Endothelial cell (in vitro differentiated cells): ENCODE measurements around the gene LSM6. TPM values are rescaled to one million over a fixed set of nuclear protein-coding genes. Genes with fewer than 3 reads are reported as not detected.

Experiments used
- DNase-seq: peaks from one replicate; pipeline ENCODE4 v3.0.0; 2021; ENCODE audit warnings: low spot score
- H3K27ac Mint-ChIP-seq: one replicate; pipeline ENCODE4 v1.8.0; 2021; ENCODE audit warnings: mixed read lengths, inconsistent platforms; ENCODE audit not compliant: unreplicated experiment
- H3K27me3 Mint-ChIP-seq: one replicate; pipeline ENCODE4 v1.8.0; 2021; ENCODE audit warnings: mild to moderate bottlenecking, moderate library complexity, mixed read lengths, inconsistent platforms; ENCODE audit not compliant: unreplicated experiment
- H3K36me3 Mint-ChIP-seq: one replicate; pipeline ENCODE4 v1.8.0; 2021; ENCODE audit warnings: mild to moderate bottlenecking, low read depth, mixed read lengths, inconsistent platforms; ENCODE audit not compliant: unreplicated experiment
- H3K4me1 Mint-ChIP-seq: one replicate; pipeline ENCODE4 v1.8.0; 2021; ENCODE audit warnings: mild to moderate bottlenecking, mixed read lengths, inconsistent platforms; ENCODE audit not compliant: unreplicated experiment
- H3K4me3 Mint-ChIP-seq: one replicate; pipeline ENCODE4 v1.8.0; 2021; ENCODE audit warnings: mild to moderate bottlenecking, mixed read lengths, inconsistent platforms; ENCODE audit not compliant: unreplicated experiment
- H3K9me3 Mint-ChIP-seq: one replicate; pipeline ENCODE4 v1.8.0; 2021; ENCODE audit warnings: mixed read lengths, inconsistent platforms; ENCODE audit not compliant: unreplicated experiment
- CTCF ChIP-seq: fragments of 200-600 bp; sonication (generic); IDR thresholded peaks from one replicate; pipeline ENCODE4 v1.5.0; 2021; ENCODE audit warnings: antibody characterized with exemption; ENCODE audit not compliant: unreplicated experiment
- total RNA-seq: library from RNA; stranded (reverse); fragmentation: NEBNext Ultra II Directional; extraction: Animal tissue kit (Norgen Biotek cat#: 25700); gene quantifications from one replicate; pipeline ENCODE4 v1.2.1, GENCODE V29; 2021; ENCODE audit not compliant: unreplicated experiment

Gene LSM6
- total RNA-seq, 1 donor from 2014 or later = 40.3 TPM

- Mint-ChIP-seq H3K27me3 (no peaks in the 10 kb centered on the region), H3K9me3 (no peaks in the 10 kb centered on the region), H3K27ac (no peak overlapping the region), H3K36me3 (no peaks in the 10 kb centered on the region), H3K4me3 (no peak overlapping the region), H3K4me1 (peaks cover 4% of the 10 kb centered on the region)
- DNase-seq = no peak
- TF ChIP-seq CTCF = no peak
These were observed 20.3 kb upstream of the LSM6 start for GRCh38 chr4:146155152-146155724.

- Mint-ChIP-seq H3K36me3 (no peaks in the 10 kb centered on the region), H3K27ac (no peak overlapping the region), H3K4me1 (peaks cover 4% of the 10 kb centered on the region), H3K4me3 (no peak overlapping the region), H3K27me3 (no peaks in the 10 kb centered on the region), H3K9me3 (no peaks in the 10 kb centered on the region)
- TF ChIP-seq CTCF = no peak
- no peak for DNase-seq
These were observed 17.3 kb upstream of the LSM6 start for GRCh38 chr4:146158036-146158745.

- no peak for TF ChIP-seq CTCF
- H3K27me3 Mint-ChIP-seq = no peaks in the 10 kb centered on the region
- H3K27ac Mint-ChIP-seq = no peak overlapping the region
- H3K4me1 Mint-ChIP-seq = no peaks in the 10 kb centered on the region
- no peaks in the 10 kb centered on the region for H3K36me3 Mint-ChIP-seq
- DNase-seq = no peak
- no peak overlapping the region for H3K4me3 Mint-ChIP-seq
- no peaks in the 10 kb centered on the region for H3K9me3 Mint-ChIP-seq
These were observed 16.0 kb upstream of the LSM6 start for GRCh38 chr4:146159384-146160058.

GRCh38 chr4:146161243-146161642 is 14.3 kb upstream of the LSM6 start:
- no peak for DNase-seq
- no peak for TF ChIP-seq CTCF
- H3K4me3 Mint-ChIP-seq = no peak overlapping the region
- no peaks in the 10 kb centered on the region for H3K27me3 Mint-ChIP-seq
- H3K9me3 Mint-ChIP-seq = no peaks in the 10 kb centered on the region
- no peak overlapping the region for H3K27ac Mint-ChIP-seq
- no peaks in the 10 kb centered on the region for H3K36me3 Mint-ChIP-seq
- no peaks in the 10 kb centered on the region for H3K4me1 Mint-ChIP-seq

- Mint-ChIP-seq H3K27ac (no peak overlapping the region), H3K27me3 (no peaks in the 10 kb centered on the region), H3K9me3 (no peaks in the 10 kb centered on the region), H3K4me1 (no peaks in the 10 kb centered on the region), H3K4me3 (no peak overlapping the region), H3K36me3 (no peaks in the 10 kb centered on the region)
- TF ChIP-seq CTCF = no peak
- no peak for DNase-seq
These were observed 10.3 kb upstream of the LSM6 start for GRCh38 chr4:146165221-146165620.
